Tongue (tissue), 2 donors: ENCODE measurements around the gene ARHGEF3. TPM values are rescaled to one million over a fixed set of nuclear protein-coding genes. Genes with fewer than 3 reads are reported as not detected.

Experiments used
- DNase-seq: peaks from one replicate; pipeline ENCODE4 v3.0.0-alpha.2; 2015
- total RNA-seq: library from RNA; depleted of rRNA; stranded (reverse); fragments of >200 nt; gene quantifications from one replicate; pipeline ENCODE4 v1.2.3, GENCODE V29; 2014

The ARHGEF3 gene
- total RNA-seq, 1 donor from 2014 or later, result 29.4 TPM

- DNase-seq, result no peak
Observed at GRCh38 chr3:56795097-56795828, 6.5 kb downstream of the ARHGEF3 start.

GRCh38 chr3:56792193-56792592 lies 9.6 kb downstream of the ARHGEF3 start:
- DNase-seq, result no peak

GRCh38 chr3:56790016-56790821 lies 11.5 kb downstream of the ARHGEF3 start:
- DNase-seq, result no peak

GRCh38 chr3:56789076-56789475 lies 12.7 kb downstream of the ARHGEF3 start:
- no peak for DNase-seq

GRCh38 chr3:56788521-56788920 lies 13.2 kb downstream of the ARHGEF3 start:
- no peak for DNase-seq

- DNase-seq, result no peak
Observed at GRCh38 chr3:56787784-56788256, 13.9 kb downstream of the ARHGEF3 start.

- no peak for DNase-seq
Observed at GRCh38 chr3:56787258-56787775, 14.4 kb downstream of the ARHGEF3 start.

GRCh38 chr3:56785499-56785898 lies 16.2 kb downstream of the ARHGEF3 start:
- DNase-seq, result no peak

- no peak for DNase-seq
Observed at GRCh38 chr3:56784448-56785001, 17.2 kb downstream of the ARHGEF3 start.

- DNase-seq, result peak; percentile 72
Observed at GRCh38 chr3:56783644-56784447, 17.9 kb downstream of the ARHGEF3 start.

GRCh38 chr3:56782906-56783305 lies 18.8 kb downstream of the ARHGEF3 start:
- no peak for DNase-seq

- no peak for DNase-seq
Observed at GRCh38 chr3:56782215-56782614, 19.5 kb downstream of the ARHGEF3 start.

- DNase-seq, result no peak
Observed at GRCh38 chr3:56781762-56782161, 20.0 kb downstream of the ARHGEF3 start.

GRCh38 chr3:56780936-56781335 lies 20.8 kb downstream of the ARHGEF3 start:
- DNase-seq, result no peak

- DNase-seq, result no peak
Observed at GRCh38 chr3:56778893-56779292, 22.9 kb downstream of the ARHGEF3 start.

- no peak for DNase-seq
Observed at GRCh38 chr3:56776556-56776950, 25.2 kb downstream of the ARHGEF3 start.

GRCh38 chr3:56775838-56776555 lies 25.8 kb downstream of the ARHGEF3 start:
- no peak for DNase-seq

- DNase-seq, result no peak
Observed at GRCh38 chr3:56775445-56775837, 26.3 kb downstream of the ARHGEF3 start.

GRCh38 chr3:56773986-56774385 lies 27.8 kb downstream of the ARHGEF3 start:
- DNase-seq, result no peak

- no peak for DNase-seq
Observed at GRCh38 chr3:56772952-56773938, 28.5 kb downstream of the ARHGEF3 start.
